Endodermal cell (in vitro differentiated cells): ENCODE data around the gene CTRB1. TPM values are rescaled to one million over a fixed set of nuclear protein-coding genes. Genes with fewer than 3 reads are reported as not detected.

Experiments used
- DNase-seq: peaks from one replicate; pipeline ENCODE4 v3.0.0-alpha.2; 2017
- H3K27ac ChIP-seq: 2 replicates; pipeline ENCODE4 v1.5.1; 2013; ENCODE audit warnings: mild to moderate bottlenecking, low read depth, low read length, moderate library complexity
- H3K27me3 ChIP-seq: 2 replicates; pipeline ENCODE4 v1.6.1; 2013; ENCODE audit warnings: mild to moderate bottlenecking, low read length, moderate library complexity; ENCODE audit not compliant: insufficient read depth, control insufficient read depth, poor library complexity, severe bottlenecking
- H3K36me3 ChIP-seq: 2 replicates; pipeline ENCODE4 v1.7.0; 2013; ENCODE audit warnings: mild to moderate bottlenecking, low read length, moderate library complexity; ENCODE audit not compliant: control insufficient read depth, insufficient read depth
- H3K4me1 ChIP-seq: one replicate; pipeline ENCODE4 v1.7.0; 2013; ENCODE audit warnings: low read length; ENCODE audit not compliant: control insufficient read depth, insufficient read depth
- H3K4me3 ChIP-seq: 2 replicates; pipeline ENCODE4 v1.5.1; 2013; ENCODE audit warnings: mild to moderate bottlenecking, low read length, moderate library complexity
- H3K9ac ChIP-seq: 2 replicates; pipeline ENCODE4 v1.6.1; 2013; ENCODE audit warnings: mild to moderate bottlenecking, low read length, moderate library complexity; ENCODE audit not compliant: poor library complexity, severe bottlenecking; ENCODE audit errors: extremely low read depth
- H3K9me3 ChIP-seq: 2 replicates; pipeline ENCODE4 v1.6.1; 2013; ENCODE audit warnings: mild to moderate bottlenecking, low read length, moderate library complexity; ENCODE audit not compliant: control insufficient read depth
- H3K27ac Mint-ChIP-seq: 2 replicates; pipeline ENCODE4 v1.8.0; 2020; ENCODE audit warnings: mixed read lengths
- H3K27me3 Mint-ChIP-seq: 2 replicates; pipeline ENCODE4 v1.8.0; 2021; ENCODE audit warnings: mild to moderate bottlenecking, mixed read lengths; ENCODE audit not compliant: insufficient read depth
- H3K36me3 Mint-ChIP-seq: 2 replicates; pipeline ENCODE4 v1.8.0; 2020; ENCODE audit warnings: low read depth, mixed read lengths
- H3K4me1 Mint-ChIP-seq: 2 replicates; pipeline ENCODE4 v1.8.0; 2020; ENCODE audit warnings: mixed read lengths
- H3K4me3 Mint-ChIP-seq: 2 replicates; pipeline ENCODE4 v1.8.0; 2020; ENCODE audit warnings: mild to moderate bottlenecking, moderate library complexity, mixed read lengths
- H3K9me3 Mint-ChIP-seq: 2 replicates; pipeline ENCODE4 v1.8.0; 2020; ENCODE audit warnings: mild to moderate bottlenecking, mixed read lengths
- CTCF ChIP-seq: fragments of 200-600 bp; sonication (generic); conservative IDR thresholded peaks from 2 replicates; pipeline ENCODE4 v1.5.0; 2021; ENCODE audit warnings: antibody characterized with exemption, mild to moderate bottlenecking
- WGBS, 2 experiments: methylation state at CpG; one replicate each; pipeline versions ENCODE4 v1.1.5 to v1.1.7; 2013; ENCODE audit warnings: missing lambda C conversion rate in 2 of 2, mixed read lengths in 1 of 2; ENCODE audit not compliant: insufficient coverage in 1 of 2, insufficient read length in 1 of 2; 5-methylcytosine and 5-hydroxymethylcytosine counted together
- total RNA-seq, 2 donors: library from RNA; stranded (reverse); fragmentation: NEBNext Ultra II Directional in 1 of 2; extraction: Animal tissue kit (Norgen Biotek cat#: 25700) in 1 of 2; gene quantifications; 2 replicates in 1 of 2; 3 replicates in 1 of 2; pipeline ENCODE4 v1.2.1, GENCODE V29; 2021

The CTRB1 gene
- total RNA-seq, 2 donors from 2014 or later = not detected

GRCh38 chr16:75206749-75207451 lies 11.9 kb upstream of the CTRB1 start, which contains the start of gene CTRB2:
TSS of gene CTRB2 (minus strand) at chr16:75207161. CDS start at chr16:75207141, 20 bp downstream.
- H3K27ac ChIP-seq = no peak within 1 kb of the TSS
- no peaks in the 10 kb centered on the region for H3K36me3 ChIP-seq
- no peak for DNase-seq
- no peaks in the 10 kb centered on the region for H3K9me3 Mint-ChIP-seq
- no peaks in the 10 kb centered on the region for H3K9me3 ChIP-seq
- no peaks in the 10 kb centered on the region for H3K4me1 ChIP-seq
- H3K4me3 ChIP-seq = no peak within 1 kb of the TSS
- 92 to 97% methylated on average over 10 to 24 of the region's 24 CpGs for WGBS, 2 experiments
- H3K4me3 Mint-ChIP-seq = no peak within 1 kb of the TSS
- no peak for TF ChIP-seq CTCF
- peaks cover 12% of the 10 kb centered on the region for H3K4me1 Mint-ChIP-seq
- no peaks in the 10 kb centered on the region for H3K36me3 Mint-ChIP-seq
- H3K27ac Mint-ChIP-seq = no peak within 1 kb of the TSS
- H3K27me3 ChIP-seq = no peaks in the 10 kb centered on the region
- no peaks in the 10 kb centered on the region for H3K27me3 Mint-ChIP-seq
- no peak within 1 kb of the TSS for H3K9ac ChIP-seq

GRCh38 chr16:75207831-75208230 lies 11.0 kb upstream of the CTRB1 start:
- Histone ChIP-seq H3K27me3 (no peaks in the 10 kb centered on the region), H3K9ac (no peak overlapping the region), H3K9me3 (no peaks in the 10 kb centered on the region), H3K36me3 (no peaks in the 10 kb centered on the region), H3K27ac (no peak overlapping the region), H3K4me3 (no peak overlapping the region), H3K4me1 (no peaks in the 10 kb centered on the region)
- Mint-ChIP-seq H3K9me3 (no peaks in the 10 kb centered on the region), H3K27ac (no peak overlapping the region), H3K36me3 (no peaks in the 10 kb centered on the region), H3K4me3 (no peak overlapping the region), H3K4me1 (peaks cover 14% of the 10 kb centered on the region), H3K27me3 (no peaks in the 10 kb centered on the region)
- WGBS, 2 experiments = 87 to 94% methylated on average over 11 of the region's 11 CpGs
- DNase-seq = no peak
- no peak for TF ChIP-seq CTCF

- H3K27me3 Mint-ChIP-seq = no peaks in the 10 kb centered on the region
- H3K9me3 Mint-ChIP-seq = no peaks in the 10 kb centered on the region
- TF ChIP-seq CTCF = no peak
- no peak overlapping the region for H3K9ac ChIP-seq
- peak overlapping the region; percentile 62 for H3K27ac Mint-ChIP-seq
- H3K9me3 ChIP-seq = no peaks in the 10 kb centered on the region
- DNase-seq = no peak
- H3K4me1 Mint-ChIP-seq = peaks cover 14% of the 10 kb centered on the region
- H3K27me3 ChIP-seq = no peaks in the 10 kb centered on the region
- H3K36me3 Mint-ChIP-seq = no peaks in the 10 kb centered on the region
- no peak overlapping the region for H3K4me3 ChIP-seq
- no peaks in the 10 kb centered on the region for H3K36me3 ChIP-seq
- no peak overlapping the region for H3K4me3 Mint-ChIP-seq
- H3K4me1 ChIP-seq = no peaks in the 10 kb centered on the region
- H3K27ac ChIP-seq = no peak overlapping the region
- WGBS, 2 experiments = 89 to 90% methylated on average over 9 to 12 of the region's 13 CpGs
These were observed 10.5 kb upstream of the CTRB1 start for GRCh38 chr16:75208242-75208825.
